ENCODE measurements around the gene PGBD1. TPM values are rescaled to one million over a fixed set of nuclear protein-coding genes. Genes with fewer than 3 reads are reported as not detected.

Gene PGBD1
- total RNA-seq, 1 donor = 4.6 TPM

Small RNAs within 50 kb of the gene (small RNA-seq; reads per million reads assigned to genes)
- gene AL021997.1 (not detected), gene AL021997.2 (not detected)

Other genes with a start within 250 kb of the PGBD1 start
- 1.6 TPM for gene ZNF165, start 201.0 kb upstream of the PGBD1 start, total RNA-seq
- gene ZSCAN16, start 157.0 kb upstream of the PGBD1 start, total RNA-seq = 5.7 TPM
- 14.0 TPM for gene ZKSCAN8, start 139.7 kb upstream of the PGBD1 start, total RNA-seq
- 12.7 TPM for gene ZSCAN9, start 56.3 kb upstream of the PGBD1 start, total RNA-seq
- gene ZKSCAN4, start 29.3 kb upstream of the PGBD1 start, total RNA-seq = 4.6 TPM
- 1.1 TPM for gene NKAPL, start 22.3 kb upstream of the PGBD1 start, total RNA-seq
- 8.6 TPM for gene ZSCAN26, start 14.4 kb upstream of the PGBD1 start, total RNA-seq
- gene ZSCAN31, start 54.6 kb downstream of the PGBD1 start, total RNA-seq = 7.5 TPM
- 6.2 TPM for gene ZKSCAN3, start 68.4 kb downstream of the PGBD1 start, total RNA-seq
- gene ZSCAN12, start 118.2 kb downstream of the PGBD1 start, total RNA-seq = 3.5 TPM
- 2.2 TPM for gene ZSCAN23, start 161.9 kb downstream of the PGBD1 start, total RNA-seq
- not detected for gene GPX6, start 234.2 kb downstream of the PGBD1 start, total RNA-seq
- gene GPX5, start 244.3 kb downstream of the PGBD1 start, total RNA-seq = not detected

Data from hematopoietic multipotent progenitor cell (in vitro differentiated cells).